ENCODE results near the gene FANCI.

FANCI gene

GRCh38 chr15:89282631-89283030, 38.9 kb downstream of the FANCI start:
- H3F3A ChIP-seq (ENCODE audit: insufficient read depth, low read length): no peaks in the 10 kb centered on the region
- H3K79me2 ChIP-seq (ENCODE audit: low read length): no peaks in the 10 kb centered on the region
- H3K36me3 ChIP-seq (replicated peaks; ENCODE audit: insufficient read depth, low read length): peaks cover 15% of the 10 kb centered on the region; the same call in 1 of the 2 replicates
- no peak for DNase-seq
- H4K20me1 ChIP-seq (ENCODE audit: insufficient read depth, low read length): no peaks in the 10 kb centered on the region
- H3K4me3 ChIP-seq (ENCODE audit: low read length): no peak overlapping the region
- H3K4me1 ChIP-seq (ENCODE audit: low read length): 0 out of 2 replicates have a peak, but pooled peaks cover 11% of the 10 kb centered on the region
- H3K9me3 ChIP-seq (replicated peaks; ENCODE audit: insufficient read depth, low read length): no peaks in the 10 kb centered on the region
- TF ChIP-seq CTCF (IDR thresholded peaks at IDR 0.05; ENCODE audit: low read length): no peak
- TF ChIP-seq EZH2phosphoT487 (IDR thresholded peaks at IDR 0.05; ENCODE audit: low read length): no peak
- TF ChIP-seq EZH2 (optimal IDR thresholded peaks at IDR 0.05; ENCODE audit: low read depth, low read length): no peak
- no peaks in the 10 kb centered on the region for H3K9me2 ChIP-seq (replicated peaks; ENCODE audit: insufficient read depth, low read length)
- H3K4me2 ChIP-seq (ENCODE audit: low read depth, low read length): no peak overlapping the region
- H2AFZ ChIP-seq (ENCODE audit: low read length): no peak overlapping the region
- no peak overlapping the region for H3K27ac ChIP-seq (ENCODE audit: low read length)
- no peak overlapping the region for H3K9ac ChIP-seq (ENCODE audit: low read length)
- H3K27me3 ChIP-seq (replicated peaks; ENCODE audit: insufficient read depth, low read length): no peaks in the 10 kb centered on the region

- Histone ChIP-seq H3K27me3 (replicated peaks; ENCODE audit: insufficient read depth, low read length) (no peaks in the 10 kb centered on the region), H3K9ac (ENCODE audit: low read length) (no peak overlapping the region), H3K4me3 (ENCODE audit: low read length) (no peak overlapping the region), H2AFZ (ENCODE audit: low read length) (no peak overlapping the region), H3K4me1 (ENCODE audit: low read length) (0 out of 2 replicates have a peak, but pooled peaks cover 11% of the 10 kb centered on the region), H4K20me1 (ENCODE audit: insufficient read depth, low read length) (no peaks in the 10 kb centered on the region), H3K9me3 (replicated peaks; ENCODE audit: insufficient read depth, low read length) (no peaks in the 10 kb centered on the region), H3K27ac (ENCODE audit: low read length) (no peak overlapping the region), H3K36me3 (replicated peaks; ENCODE audit: insufficient read depth, low read length) (peaks cover 15% of the 10 kb centered on the region; the same call in 1 of the 2 replicates), H3K4me2 (ENCODE audit: low read depth, low read length) (no peak overlapping the region), H3K9me2 (replicated peaks; ENCODE audit: insufficient read depth, low read length) (no peaks in the 10 kb centered on the region), H3F3A (ENCODE audit: insufficient read depth, low read length) (no peaks in the 10 kb centered on the region), H3K79me2 (ENCODE audit: low read length) (no peaks in the 10 kb centered on the region)
- TF ChIP-seq EZH2phosphoT487 (IDR thresholded peaks at IDR 0.05; ENCODE audit: low read length) (no peak), CTCF (IDR thresholded peaks at IDR 0.05; ENCODE audit: low read length) (no peak), EZH2 (optimal IDR thresholded peaks at IDR 0.05; ENCODE audit: low read depth, low read length) (no peak)
- no peak for DNase-seq
These were observed 39.4 kb downstream of the FANCI start for GRCh38 chr15:89283201-89283600.

- Histone ChIP-seq H4K20me1 (ENCODE audit: insufficient read depth, low read length) (no peaks in the 10 kb centered on the region), H3K9ac (ENCODE audit: low read length) (no peak overlapping the region), H3K27ac (ENCODE audit: low read length) (no peak overlapping the region), H3K36me3 (replicated peaks; ENCODE audit: insufficient read depth, low read length) (peaks cover 6% of the 10 kb centered on the region), H3K9me3 (replicated peaks; ENCODE audit: insufficient read depth, low read length) (no peaks in the 10 kb centered on the region), H3K9me2 (replicated peaks; ENCODE audit: insufficient read depth, low read length) (no peaks in the 10 kb centered on the region), H2AFZ (ENCODE audit: low read length) (no peak overlapping the region), H3K4me3 (ENCODE audit: low read length) (no peak overlapping the region), H3K4me1 (ENCODE audit: low read length) (no peaks in the 10 kb centered on the region), H3K27me3 (replicated peaks; ENCODE audit: insufficient read depth, low read length) (no peaks in the 10 kb centered on the region), H3K4me2 (ENCODE audit: low read depth, low read length) (no peak overlapping the region), H3K79me2 (ENCODE audit: low read length) (no peaks in the 10 kb centered on the region), H3F3A (ENCODE audit: insufficient read depth, low read length) (no peaks in the 10 kb centered on the region; the same call in 1 of the 2 replicates)
- DNase-seq: no peak
- TF ChIP-seq CTCF (IDR thresholded peaks at IDR 0.05; ENCODE audit: low read length) (no peak), EZH2 (optimal IDR thresholded peaks at IDR 0.05; ENCODE audit: low read depth, low read length) (no peak), EZH2phosphoT487 (IDR thresholded peaks at IDR 0.05; ENCODE audit: low read length) (no peak)
These were observed 48.2 kb downstream of the FANCI start for GRCh38 chr15:89291934-89292438.
